Left lung (tissue), 10 donors: ENCODE results near the gene UBE2G1. TPM values are rescaled to one million over a fixed set of nuclear protein-coding genes. Genes with fewer than 3 reads are reported as not detected.

Experiments used
- ATAC-seq: fragments of 200-7000 bp; cut with Tn5 transposase; one replicate; pipeline ENCODE4 v1.9.1; 2020; ENCODE audit warnings: moderate library complexity
- DNase-seq, 4 donors: peaks; one replicate each; pipeline ENCODE4 v3.0.0-alpha.2; 2013 to 2020
- H3K27ac ChIP-seq, 2 donors: fragments of 200-600 bp; sonication (generic) in 1 of 2; one replicate each; pipeline versions ENCODE4 v1.5.0 to v1.8.0; 2020 to 2021
- H3K27me3 ChIP-seq, 2 donors: fragments of 200-600 bp; sonication (generic) in 1 of 2; one replicate each; pipeline versions ENCODE4 v1.5.0 to v1.8.0; 2020 to 2021
- H3K36me3 ChIP-seq, 2 donors: fragments of 200-600 bp; sonication (generic) in 1 of 2; one replicate each; pipeline versions ENCODE4 v1.5.0 to v1.8.0; 2020 to 2021
- H3K4me1 ChIP-seq, 2 donors: fragments of 200-600 bp; one replicate each; pipeline ENCODE4 v1.8.0; 2021
- H3K4me3 ChIP-seq, 2 donors: fragments of 200-600 bp; sonication (generic) in 1 of 2; one replicate each; pipeline versions ENCODE4 v1.5.0 to v1.8.0; 2020 to 2021; ENCODE audit warnings: mild to moderate bottlenecking in 1 of 2
- H3K9me3 ChIP-seq, 2 donors: fragments of 200-600 bp; sonication (generic) in 1 of 2; one replicate each; pipeline versions ENCODE4 v1.5.0 to v1.8.0; 2020 to 2021
- intact Hi-C, 2 donors: fragments of 100-400 bp; cut with DNase I; formaldehyde crosslinking; loops; one replicate each; pipeline versions ENCODE4 v1.11.2 to v1.14.2; 2022
- polyA plus RNA-seq, 6 donors: library from polyadenylated mRNA; unstranded; fragments of 120-200 nt; gene quantifications; one replicate each; pipeline ENCODE4 v1.2.1, GENCODE V29; 2013; ENCODE audit not compliant: insufficient read length in 6 of 6
- total RNA-seq, 2 donors: library from RNA; stranded (reverse); fragmentation: NEBNext Ultra II Directional; extraction: Animal tissue kit (Norgen Biotek cat#: 25700); gene quantifications; one replicate each; pipeline ENCODE4 v1.2.1, GENCODE V29; 2021
- TF ChIP-seq, protein P1 (sequence below), 2 donors: fragments of 200-600 bp; sonication (generic) in 1 of 2; IDR thresholded peaks; one replicate each; pipeline versions ENCODE4 v1.5.0 to v1.8.0; 2021; ENCODE audit warnings: antibody characterized with exemption in 2 of 2
- donor health status: DM: no; HTN: yes; CAD: no.
- donor health status: DM: no; HTN: no; CAD: no.

UBE2G1 gene
- total and polyA plus RNA-seq, 8 donors: 43.3 to 56.9 (median 48.3) TPM

DNA sequence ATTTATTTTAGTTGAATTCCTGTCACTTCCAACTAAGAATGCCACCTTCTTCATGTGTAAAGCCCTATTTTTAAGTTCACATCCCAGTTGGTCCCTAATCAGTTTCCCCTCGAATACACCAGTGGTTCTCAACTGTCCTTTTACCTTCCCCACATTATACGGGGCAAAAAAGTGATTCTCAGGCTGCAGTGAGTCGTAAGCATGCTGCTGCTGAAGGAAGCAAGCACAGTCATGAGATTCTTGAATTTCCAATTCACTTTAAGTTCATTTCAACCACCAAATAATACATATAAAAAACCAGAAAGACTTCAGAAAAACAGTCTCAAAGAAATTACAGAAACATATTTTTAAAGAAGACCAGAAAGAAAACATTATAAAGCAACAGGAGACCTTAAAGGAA, 47.9 kb downstream of the UBE2G1 start:
- Histone ChIP-seq H3K27ac (peak overlapping the region in 1 of 2 donors; percentile 30), H3K27me3 (no peaks in the 10 kb centered on the region), H3K36me3 (no peaks in the 10 kb centered on the region), H3K4me1 (peaks cover 0 to 9% of the 10 kb centered on the region in 2 donors), H3K4me3 (no peak overlapping the region), H3K9me3 (no peaks in the 10 kb centered on the region)
- TF ChIP-seq, protein P1, sequence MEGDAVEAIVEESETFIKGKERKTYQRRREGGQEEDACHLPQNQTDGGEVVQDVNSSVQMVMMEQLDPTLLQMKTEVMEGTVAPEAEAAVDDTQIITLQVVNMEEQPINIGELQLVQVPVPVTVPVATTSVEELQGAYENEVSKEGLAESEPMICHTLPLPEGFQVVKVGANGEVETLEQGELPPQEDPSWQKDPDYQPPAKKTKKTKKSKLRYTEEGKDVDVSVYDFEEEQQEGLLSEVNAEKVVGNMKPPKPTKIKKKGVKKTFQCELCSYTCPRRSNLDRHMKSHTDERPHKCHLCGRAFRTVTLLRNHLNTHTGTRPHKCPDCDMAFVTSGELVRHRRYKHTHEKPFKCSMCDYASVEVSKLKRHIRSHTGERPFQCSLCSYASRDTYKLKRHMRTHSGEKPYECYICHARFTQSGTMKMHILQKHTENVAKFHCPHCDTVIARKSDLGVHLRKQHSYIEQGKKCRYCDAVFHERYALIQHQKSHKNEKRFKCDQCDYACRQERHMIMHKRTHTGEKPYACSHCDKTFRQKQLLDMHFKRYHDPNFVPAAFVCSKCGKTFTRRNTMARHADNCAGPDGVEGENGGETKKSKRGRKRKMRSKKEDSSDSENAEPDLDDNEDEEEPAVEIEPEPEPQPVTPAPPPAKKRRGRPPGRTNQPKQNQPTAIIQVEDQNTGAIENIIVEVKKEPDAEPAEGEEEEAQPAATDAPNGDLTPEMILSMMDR (IDR thresholded peaks at IDR 0.05): no peak
- DNase-seq (no peak), ATAC-seq (no peak)
- intact Hi-C loops: no loop called here

DNA sequence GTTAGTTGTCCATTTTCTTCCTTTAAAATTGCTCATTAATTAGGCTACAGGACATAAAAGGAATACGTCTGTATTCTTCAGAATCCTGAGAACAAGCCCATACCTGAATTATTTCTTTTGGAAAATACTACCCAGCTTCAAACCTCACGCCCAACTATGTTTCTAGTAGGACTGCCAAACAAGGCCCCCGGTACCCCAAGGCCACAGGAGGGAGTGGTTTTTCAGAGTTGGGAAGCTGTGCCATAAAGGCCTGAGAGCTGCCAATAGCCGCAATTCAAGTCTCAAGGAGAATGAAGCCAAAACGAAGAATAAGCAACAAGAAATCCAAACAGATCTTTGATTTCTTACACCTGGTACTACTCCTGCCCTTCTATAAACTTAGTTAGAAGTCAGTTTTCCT, 48.3 kb downstream of the UBE2G1 start:
- DNase-seq (no peak), ATAC-seq (no peak)
- Histone ChIP-seq H3K4me1 (peaks cover 0 to 13% of the 10 kb centered on the region in 2 donors), H3K27me3 (no peaks in the 10 kb centered on the region), H3K27ac (peak overlapping the region in 1 of 2 donors; percentile 30), H3K9me3 (no peaks in the 10 kb centered on the region), H3K4me3 (no peak overlapping the region), H3K36me3 (no peaks in the 10 kb centered on the region)
- intact Hi-C loops: no loop called here
- TF ChIP-seq, protein P1 (IDR thresholded peaks at IDR 0.05): no peak

DNA sequence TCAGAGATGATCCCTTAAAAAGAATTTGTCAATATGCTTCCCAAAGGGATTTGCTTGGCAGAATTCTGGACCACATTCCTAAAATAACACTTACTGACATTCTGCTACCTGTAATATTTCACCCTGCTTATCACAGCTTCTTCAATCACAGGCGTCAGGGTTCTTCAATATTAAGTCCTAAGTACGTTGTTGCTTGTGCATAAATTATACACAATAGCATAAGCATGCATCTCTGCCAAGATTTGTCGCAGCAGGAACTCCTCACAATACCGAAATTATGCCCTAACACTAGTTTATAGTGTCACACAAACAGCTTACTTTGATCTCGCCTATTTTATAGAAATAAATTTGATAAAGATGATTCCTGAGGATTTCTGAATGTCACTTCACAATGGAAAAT, 48.9 kb downstream of the UBE2G1 start:
- intact Hi-C loops: no loop called here
- ATAC-seq (no peak), DNase-seq (peak in 1 of 4 donors; percentile 44)

DNA sequence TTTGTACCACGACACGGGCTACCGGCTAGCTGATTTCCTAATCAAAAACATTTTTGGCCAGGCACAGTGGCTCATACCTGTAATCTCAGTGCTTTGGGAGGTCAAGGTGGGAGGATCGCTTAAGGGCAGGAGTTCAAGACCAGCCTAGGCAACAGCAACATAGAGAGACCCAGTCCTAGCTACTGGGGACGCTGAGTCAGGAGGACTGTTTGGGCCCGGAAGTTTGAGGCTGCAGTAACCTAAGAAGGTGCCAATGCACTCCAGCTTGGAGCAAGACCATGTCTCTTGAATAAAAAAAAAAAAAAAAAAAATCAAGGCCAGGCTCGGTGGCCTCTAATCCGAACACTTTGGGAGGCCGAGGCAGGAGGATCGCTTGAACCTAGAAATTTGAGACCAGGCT, 49.8 kb downstream of the UBE2G1 start:
- peaks cover 0 to 13% of the 10 kb centered on the region in 2 donors for H3K4me1 ChIP-seq
- no peaks in the 10 kb centered on the region for H3K27me3 ChIP-seq
- H3K4me3 ChIP-seq: no peak overlapping the region
- TF ChIP-seq, protein P1 (IDR thresholded peaks at IDR 0.05): no peak
- DNase-seq: no peak
- ATAC-seq: no peak
- no peak overlapping the region for H3K27ac ChIP-seq
- intact Hi-C loops: no loop called here
- no peaks in the 10 kb centered on the region for H3K36me3 ChIP-seq
- no peaks in the 10 kb centered on the region for H3K9me3 ChIP-seq

More for the DNA sequence above, 48.9 kb downstream of the UBE2G1 start:
- Histone ChIP-seq H3K27me3 (no peaks in the 10 kb centered on the region), H3K4me1 (peaks cover 0 to 13% of the 10 kb centered on the region in 2 donors), H3K4me3 (no peak overlapping the region), H3K27ac (no peak overlapping the region), H3K36me3 (no peaks in the 10 kb centered on the region), H3K9me3 (no peaks in the 10 kb centered on the region)
- TF ChIP-seq, protein P1 (IDR thresholded peaks at IDR 0.05): no peak

DNA sequence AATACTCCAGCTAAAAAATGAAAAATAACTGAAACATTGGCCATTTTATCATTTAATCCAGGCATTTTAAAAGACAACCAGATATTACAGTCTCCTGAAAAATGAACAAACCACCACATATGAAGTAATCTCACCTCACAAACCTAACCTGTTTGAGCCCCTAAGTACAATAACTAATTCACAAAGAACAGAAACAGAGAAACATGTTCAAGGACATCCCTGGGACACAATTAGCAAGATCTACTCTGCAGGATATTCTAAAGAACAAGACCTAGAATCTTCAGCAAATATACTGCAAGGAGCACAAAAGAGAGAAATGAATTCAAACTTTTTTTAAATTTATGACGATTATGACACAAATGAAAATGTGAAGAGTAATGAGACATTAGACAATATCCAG, 51.9 kb downstream of the UBE2G1 start:
- Histone ChIP-seq H3K36me3 (no peaks in the 10 kb centered on the region), H3K4me1 (peaks cover 13 to 30% of the 10 kb centered on the region in 2 donors), H3K4me3 (no peak overlapping the region), H3K9me3 (no peaks in the 10 kb centered on the region), H3K27me3 (no peaks in the 10 kb centered on the region), H3K27ac (no peak overlapping the region)
- no peak for ATAC-seq
- DNase-seq: no peak
- TF ChIP-seq, protein P1 (IDR thresholded peaks at IDR 0.05): no peak
- intact Hi-C loops: no loop called here
